HG03460 (cell line): Measurements from ENCODE around the gene AGPAT4.
A peak's percentile ranks its signal among the peaks of the same experiment; 100 is the strongest.
"Not testable (repeated sequence)": the region's sequence is repeated elsewhere in the genome, so short reads cannot be mapped to it uniquely, and the experiment has no call there.

Experiments used
- ATAC-seq: cut with Tn5 transposase; IDR thresholded peaks from one replicate; pipeline ENCODE4 v1.9.1; 2021; ENCODE audit not compliant: unreplicated experiment

AGPAT4 gene

GRCh38 chr6:161273752-161274487 lies at the start of gene AGPAT4:
Gene AGPAT4 (minus strand): TSS chr6:161274061. CDS start chr6:161232213, 41,848 bp downstream.
- peak; percentile 98 for ATAC-seq

GRCh38 chr6:161319231-161319630 lies 45.4 kb upstream of the AGPAT4 start:
- ATAC-seq: no peak

GRCh38 chr6:161318456-161318855 lies 44.6 kb upstream of the AGPAT4 start:
- no peak for ATAC-seq

DNA sequence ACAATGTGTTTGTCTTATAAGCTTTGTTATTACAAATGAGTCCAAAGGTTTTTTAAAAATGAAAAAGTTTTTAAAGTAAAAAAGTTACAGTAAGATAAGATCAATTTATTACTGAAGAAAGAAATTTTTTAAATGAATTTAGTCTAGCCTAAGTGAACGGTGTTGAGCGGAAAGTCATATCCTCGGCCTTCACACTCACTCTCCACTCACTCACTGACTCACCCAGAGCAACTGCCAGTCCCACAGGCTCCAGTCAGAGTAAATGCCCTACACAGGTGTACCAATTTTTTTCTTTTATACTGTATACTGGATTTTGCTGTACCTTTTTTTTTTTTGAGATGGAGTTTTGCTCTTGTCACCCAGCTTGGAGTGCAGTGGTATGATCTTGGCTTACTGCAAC lies 42.7 kb upstream of the AGPAT4 start:
- ATAC-seq: no peak

- ATAC-seq: not testable (repeated sequence)
Measured at GRCh38 chr6:161315246-161315917, 41.5 kb upstream of the AGPAT4 start.

- not testable (repeated sequence) for ATAC-seq
Measured at GRCh38 chr6:161314541-161315245, 40.8 kb upstream of the AGPAT4 start.

- no peak for ATAC-seq
Measured at GRCh38 chr6:161313940-161314509, 40.2 kb upstream of the AGPAT4 start.

- ATAC-seq: not testable (repeated sequence)
Measured at GRCh38 chr6:161313475-161313874, 39.6 kb upstream of the AGPAT4 start.

GRCh38 chr6:161309774-161310173 lies 35.9 kb upstream of the AGPAT4 start:
- not testable (repeated sequence) for ATAC-seq

DNA sequence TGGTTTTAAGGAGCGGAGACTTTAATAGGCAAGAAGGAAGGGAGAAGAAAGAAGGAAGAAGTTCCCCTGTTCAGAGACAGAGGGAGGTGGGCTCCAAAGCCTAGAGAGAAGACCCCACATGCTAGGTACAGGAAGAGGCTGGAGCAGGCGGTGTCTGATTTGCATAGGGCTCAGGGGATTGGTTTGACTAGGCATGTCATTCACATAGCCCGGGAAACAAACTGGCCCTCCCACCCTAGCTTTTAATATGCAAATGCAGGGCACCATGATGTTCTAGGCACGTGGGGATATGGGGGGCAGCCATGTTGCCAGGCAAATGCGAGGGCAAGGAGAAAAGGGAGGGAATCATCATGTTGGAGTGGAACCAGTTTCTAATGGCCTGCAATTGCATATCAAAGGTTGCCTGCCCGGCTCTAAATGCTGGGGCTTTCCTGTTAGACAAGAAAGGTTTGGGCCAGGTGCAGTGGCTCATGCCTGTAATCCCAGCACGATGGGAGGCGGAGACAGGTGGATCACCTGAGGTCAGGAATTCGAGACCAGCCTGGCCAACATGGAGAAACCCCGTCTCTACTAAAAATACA lies 34.3 kb upstream of the AGPAT4 start:
- ATAC-seq: no peak

- ATAC-seq: no peak
Measured at GRCh38 chr6:161305860-161306259, 32.0 kb upstream of the AGPAT4 start.

DNA sequence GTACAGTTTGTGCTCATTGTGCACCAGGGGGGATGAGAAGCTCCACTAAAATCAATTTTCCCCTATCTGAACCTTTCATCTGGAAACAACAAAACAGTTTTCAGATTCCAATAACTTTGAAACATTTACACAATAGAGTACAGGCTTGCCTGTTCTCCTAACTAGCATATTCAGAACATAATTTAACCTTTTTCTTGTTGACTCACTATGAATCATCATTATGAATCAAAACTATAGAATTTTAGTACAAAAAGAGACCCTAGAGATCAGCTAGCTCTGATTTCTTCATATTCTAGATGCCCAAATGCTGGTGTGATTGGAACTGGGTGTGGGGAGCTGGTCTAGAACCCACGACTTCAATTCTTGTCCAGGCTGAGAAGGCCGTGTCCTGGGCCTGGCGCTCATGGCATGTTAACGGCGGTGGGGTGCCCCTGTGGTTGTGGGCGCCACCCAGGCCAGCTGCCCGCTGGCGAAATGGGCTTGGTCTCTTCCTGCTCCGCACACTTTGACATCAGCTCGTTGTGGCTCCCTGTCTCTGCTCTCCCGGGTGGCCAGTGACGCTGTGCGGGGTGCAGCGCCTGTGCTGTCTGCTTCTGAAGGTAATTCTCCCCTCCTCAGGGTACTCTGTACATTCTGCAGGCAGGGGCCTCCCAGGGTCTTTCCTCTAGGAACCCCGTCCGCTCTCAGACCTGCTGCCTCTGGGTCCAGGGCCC lies 29.9 kb upstream of the AGPAT4 start:
- ATAC-seq: no peak

GRCh38 chr6:161302949-161303348 lies 29.1 kb upstream of the AGPAT4 start:
- ATAC-seq: no peak

DNA sequence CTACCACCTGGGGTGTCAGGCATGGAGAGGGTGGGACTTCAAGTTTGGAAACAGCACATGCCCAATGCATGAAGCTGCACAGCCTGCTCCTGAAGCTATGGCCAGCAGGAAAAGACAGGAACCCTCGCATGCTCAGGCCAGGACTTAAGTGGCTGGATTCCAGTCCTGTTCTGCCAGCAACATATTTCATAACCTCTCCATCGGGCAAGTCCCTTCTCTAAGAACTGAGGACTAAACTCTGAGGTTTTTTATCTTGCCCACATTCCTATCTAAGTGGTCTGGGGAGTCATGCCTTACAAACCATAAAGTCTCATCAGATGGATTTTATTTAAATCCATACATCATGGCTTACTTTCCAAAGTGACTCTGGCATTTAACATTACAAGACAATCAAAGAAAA lies 27.5 kb upstream of the AGPAT4 start:
- no peak for ATAC-seq

DNA sequence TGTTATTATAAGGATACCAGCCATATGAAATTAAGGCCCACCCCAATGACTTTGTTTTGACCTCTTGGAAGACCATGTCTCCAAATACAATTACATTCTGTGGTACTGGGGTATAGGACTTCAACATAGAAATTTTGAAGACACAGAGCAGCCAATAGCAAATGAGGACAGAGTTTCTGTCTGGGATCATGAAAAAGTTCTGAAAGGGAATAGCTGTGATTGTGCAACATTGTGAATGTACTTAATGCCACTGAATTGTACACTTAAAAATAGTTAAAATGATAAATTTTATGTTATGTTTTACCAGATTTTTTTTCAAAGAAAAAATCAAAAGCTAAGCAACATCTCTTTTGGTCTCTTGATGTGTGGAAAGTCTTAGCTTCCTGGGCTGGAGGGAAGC lies 27.0 kb upstream of the AGPAT4 start:
- ATAC-seq: no peak

- no peak for ATAC-seq
Measured at GRCh38 chr6:161299726-161300125, 25.9 kb upstream of the AGPAT4 start.

GRCh38 chr6:161295784-161296183 lies 21.9 kb upstream of the AGPAT4 start:
- ATAC-seq: no peak

DNA sequence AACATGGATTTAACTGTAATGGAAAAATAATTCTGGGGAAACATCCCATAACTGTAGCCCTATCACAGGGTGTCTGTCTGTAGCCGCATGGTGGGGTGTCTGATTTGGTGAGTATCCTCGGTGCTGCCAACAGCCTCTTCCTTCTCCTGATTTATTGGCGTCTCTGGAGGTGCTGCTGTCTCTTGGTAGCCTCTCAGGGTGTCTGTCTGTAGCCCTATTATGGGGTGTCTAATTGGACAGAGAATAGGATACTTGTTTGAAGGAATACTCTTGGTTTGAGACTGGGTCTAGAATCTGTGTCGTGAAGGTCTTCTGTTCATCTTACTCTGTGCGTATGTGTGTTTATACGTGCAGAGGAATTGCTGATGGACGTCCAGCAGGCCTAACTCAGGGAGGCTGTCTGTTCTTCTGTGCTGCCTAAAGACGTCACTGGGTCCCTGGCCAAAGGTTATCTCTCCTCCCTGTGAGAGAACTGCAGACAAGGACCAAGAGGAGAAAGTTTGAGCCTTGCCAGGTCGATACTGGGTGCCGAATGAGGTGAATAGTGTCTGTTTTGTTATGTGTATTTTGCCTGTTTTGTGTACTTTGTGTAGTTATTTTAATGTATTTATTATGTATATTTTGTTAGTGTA lies 18.9 kb upstream of the AGPAT4 start:
- no peak for ATAC-seq

DNA sequence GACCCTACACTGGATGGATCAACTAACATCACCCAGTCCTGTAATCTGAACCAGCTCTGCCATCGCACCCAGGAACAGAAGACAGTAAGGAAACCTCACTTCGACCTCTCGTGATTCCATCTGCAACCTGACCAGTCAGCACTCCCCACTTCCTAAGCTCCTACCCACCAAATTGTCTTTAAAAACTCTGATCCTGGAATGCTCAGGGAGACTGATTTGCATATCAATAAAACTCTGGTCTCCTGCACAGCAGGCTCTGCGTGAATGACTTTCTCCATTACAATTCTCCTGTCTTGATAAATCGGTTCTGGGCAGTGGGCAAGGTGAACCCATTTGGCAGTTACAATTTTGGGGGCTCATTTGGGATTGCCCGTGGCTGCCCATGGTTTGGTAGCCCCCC lies 18.3 kb upstream of the AGPAT4 start:
- no peak for ATAC-seq

DNA sequence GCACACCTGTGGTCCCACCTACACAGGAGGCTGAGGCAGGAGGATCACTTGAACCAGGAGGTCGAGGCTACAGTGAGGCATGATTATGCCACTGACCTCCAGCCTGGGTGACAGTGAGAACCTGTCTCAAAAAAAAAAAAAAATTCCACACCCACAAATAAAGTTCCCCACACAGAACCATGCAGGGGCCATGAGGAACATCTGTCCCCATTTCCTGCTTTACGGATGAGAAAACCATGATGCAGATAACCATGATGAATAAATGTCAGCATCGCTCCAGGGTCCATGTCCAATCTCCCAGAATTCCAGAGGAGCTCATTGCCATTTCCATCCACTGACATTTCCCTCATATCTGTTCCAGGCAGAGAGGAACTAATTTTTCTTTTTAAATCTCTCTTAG lies 16.9 kb upstream of the AGPAT4 start:
- no peak for ATAC-seq
